ENCODE measurements around the gene TPM3.
"Not testable (repeated sequence)": the region's sequence is repeated elsewhere in the genome, so short reads cannot be mapped to it uniquely, and the experiment has no call there.

TPM3 gene

DNA sequence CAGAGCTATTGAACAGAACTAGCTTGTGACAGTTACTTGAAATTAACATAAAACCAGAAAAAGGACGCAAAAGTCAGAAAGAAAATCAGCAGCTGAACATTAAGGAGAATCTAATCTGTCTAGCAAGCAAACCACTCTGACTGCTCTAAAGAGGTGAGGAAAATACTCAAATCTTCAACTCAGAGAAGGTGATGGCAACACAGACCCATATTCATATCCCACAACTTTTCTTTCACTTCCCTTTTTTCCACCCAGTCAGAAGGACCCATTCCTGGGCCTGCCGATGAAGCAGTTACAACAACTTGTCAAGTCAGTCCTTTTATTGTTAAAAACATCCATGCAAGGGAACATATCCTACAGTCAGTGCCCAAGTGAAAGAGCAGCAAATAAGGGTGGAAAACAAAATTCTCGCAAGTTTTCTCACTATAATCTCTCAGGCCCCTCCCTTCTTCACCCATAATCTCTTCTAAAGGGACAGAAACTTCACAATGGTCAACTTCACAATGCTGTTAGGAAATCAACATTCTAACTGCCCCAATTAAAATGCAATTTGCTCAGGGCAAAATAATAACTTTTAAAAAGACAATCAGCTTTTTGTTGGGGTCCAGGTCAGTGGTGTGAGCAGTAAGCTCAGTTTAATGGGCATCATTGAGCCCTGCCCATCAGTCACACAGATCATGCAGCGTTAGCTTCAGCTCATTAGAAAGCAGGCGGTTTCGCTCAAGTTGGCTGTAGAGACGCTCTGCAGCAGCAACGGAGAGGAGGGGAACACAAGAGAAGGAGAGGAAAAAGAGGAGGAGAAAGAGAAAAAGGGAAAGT, 33.4 kb downstream of the TPM3 start:
- no peak for DNase-seq

DNA sequence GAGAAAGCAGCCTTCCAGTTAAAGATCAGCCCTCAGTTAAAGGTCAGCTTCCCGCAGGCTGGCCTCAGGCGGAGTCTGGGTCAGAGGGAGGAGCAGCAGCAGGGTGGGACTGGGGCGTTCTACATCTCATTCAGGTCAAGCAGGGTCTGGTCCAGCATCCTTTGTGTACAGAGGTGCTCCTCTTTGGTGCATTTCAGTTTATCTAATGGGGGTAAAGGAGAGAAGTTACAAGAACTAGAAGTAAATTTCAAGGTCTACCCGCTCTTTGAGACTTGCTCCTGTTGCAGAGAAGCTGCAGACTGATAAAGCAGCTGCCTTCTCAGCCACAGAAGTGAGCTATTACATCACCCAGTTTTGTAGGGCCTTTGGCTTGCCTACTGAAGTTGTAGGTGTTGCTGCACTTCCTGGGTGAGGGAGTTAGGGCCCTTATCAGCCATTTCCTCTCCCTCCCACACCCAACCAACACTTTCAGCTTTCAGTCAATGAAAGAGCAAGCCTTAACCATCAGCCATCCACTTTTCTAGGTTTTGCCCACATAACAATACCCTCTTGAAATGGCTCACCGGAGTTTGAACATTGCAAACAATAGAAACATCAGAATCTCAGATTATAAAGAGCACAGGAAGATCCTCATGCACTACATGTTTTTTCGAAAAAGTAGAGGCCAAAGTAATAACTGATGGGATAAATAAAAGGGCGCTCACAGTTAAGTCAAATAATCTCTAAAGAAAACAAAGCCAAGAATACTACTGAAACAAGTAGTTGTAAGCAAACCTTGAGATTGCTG, 34.2 kb downstream of the TPM3 start:
- DNase-seq = no peak

GRCh38 chr1:154155251-154155650, 36.6 kb downstream of the TPM3 start:
- no peak for DNase-seq

GRCh38 chr1:154154534-154155191, 37.2 kb downstream of the TPM3 start, which contains the start of gene NUP210L:
Gene NUP210L (minus strand): TSS chr1:154155073.
- DNase-seq = no peak

DNA sequence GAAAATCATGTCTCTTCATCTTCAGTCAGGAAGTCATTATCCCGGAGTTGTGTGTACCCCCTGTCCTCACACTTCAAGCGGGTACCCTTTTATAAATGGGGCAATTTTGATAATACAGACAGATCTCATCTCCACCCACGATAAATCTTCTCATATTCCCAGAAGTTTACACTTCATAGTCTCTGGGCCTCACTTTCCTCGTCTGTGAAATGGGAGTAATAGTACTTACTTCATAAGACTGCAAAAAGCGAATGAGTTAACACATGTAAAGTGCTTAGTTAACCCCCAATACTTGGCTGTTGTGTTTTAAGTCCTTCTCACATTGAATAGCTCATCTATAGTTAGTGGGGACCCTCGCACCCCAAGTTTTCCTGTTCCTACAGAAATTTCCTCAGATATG, 37.8 kb downstream of the TPM3 start:
- no peak for DNase-seq

DNA sequence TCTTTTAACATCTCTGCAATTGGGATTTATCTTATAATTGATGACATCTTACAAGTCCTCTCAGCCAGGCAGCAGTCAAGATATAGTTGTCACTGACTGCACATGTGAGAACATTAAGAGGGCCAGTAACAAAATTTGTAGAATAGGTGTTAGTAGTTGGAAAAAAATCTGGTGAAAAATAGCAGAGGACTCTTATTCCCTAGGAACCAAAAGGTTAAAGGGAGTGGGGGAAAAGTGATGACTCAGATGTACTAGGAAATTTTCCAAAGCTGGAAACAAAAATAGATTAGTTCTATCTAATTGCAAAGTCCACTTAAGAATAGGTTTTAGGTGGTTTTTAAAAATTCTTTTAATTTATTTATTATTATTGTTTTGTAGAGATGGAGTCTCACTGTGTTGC, 40.6 kb downstream of the TPM3 start:
- no peak for DNase-seq

GRCh38 chr1:154148807-154149206, 43.1 kb downstream of the TPM3 start:
- DNase-seq = no peak

DNA sequence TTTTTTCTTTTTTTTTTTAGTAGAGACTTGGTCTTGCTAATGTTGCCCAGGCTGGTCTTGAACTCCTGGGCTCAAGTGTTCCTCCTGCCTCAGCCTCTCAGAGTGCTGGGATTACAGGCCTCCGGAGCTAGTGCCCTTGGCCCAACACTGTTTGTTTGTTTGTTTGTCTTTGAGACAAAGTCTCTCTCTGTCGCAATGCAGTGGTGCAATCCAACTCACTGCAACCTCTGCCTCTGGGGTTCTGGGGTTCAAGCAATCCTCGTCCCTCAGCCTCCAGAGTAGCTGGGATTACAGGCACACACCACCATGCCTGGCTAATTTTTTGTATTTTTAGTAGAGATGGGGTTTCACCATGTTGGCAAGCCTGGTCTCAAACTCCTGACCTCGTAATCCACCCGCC, 44.4 kb downstream of the TPM3 start:
- DNase-seq = not testable (repeated sequence)

DNA sequence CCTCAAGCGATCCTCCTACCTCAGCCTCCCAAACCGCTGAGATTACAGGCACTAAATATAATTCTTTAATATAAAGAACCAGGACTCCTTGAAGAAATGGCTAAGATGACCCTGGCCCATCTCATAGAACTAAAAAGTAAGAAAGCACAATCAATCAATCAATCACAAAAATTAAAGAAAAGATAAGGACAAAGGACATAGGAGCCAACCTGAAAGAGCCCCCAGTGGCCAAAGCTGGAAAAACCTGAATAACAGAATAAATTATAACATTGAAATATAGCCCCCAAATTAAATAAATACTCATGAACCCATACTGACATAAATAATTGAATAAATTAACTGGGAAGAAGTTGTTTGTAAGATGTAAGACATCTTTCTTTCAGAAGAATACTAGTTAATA, 45.9 kb downstream of the TPM3 start:
- no peak for DNase-seq

DNA sequence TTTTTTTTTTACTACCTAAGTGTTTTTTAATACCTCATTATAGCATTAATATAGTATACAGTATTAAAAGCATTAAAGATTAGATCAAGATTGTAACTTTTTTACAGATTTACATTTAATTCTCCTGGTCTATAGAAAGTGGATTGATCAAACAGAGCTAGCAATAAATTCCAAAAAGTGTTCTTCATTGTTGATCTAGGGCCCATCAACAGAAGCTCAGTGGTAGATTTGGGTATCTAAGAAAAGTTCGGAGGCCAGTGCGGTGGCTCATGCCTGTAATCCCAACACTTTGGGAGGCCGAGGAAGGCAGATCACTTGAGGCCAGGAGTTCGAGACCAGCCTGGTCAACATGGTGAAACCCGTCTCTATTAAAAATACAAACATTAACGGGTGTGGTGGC, 49.5 kb downstream of the TPM3 start:
- no peak for DNase-seq

DNA sequence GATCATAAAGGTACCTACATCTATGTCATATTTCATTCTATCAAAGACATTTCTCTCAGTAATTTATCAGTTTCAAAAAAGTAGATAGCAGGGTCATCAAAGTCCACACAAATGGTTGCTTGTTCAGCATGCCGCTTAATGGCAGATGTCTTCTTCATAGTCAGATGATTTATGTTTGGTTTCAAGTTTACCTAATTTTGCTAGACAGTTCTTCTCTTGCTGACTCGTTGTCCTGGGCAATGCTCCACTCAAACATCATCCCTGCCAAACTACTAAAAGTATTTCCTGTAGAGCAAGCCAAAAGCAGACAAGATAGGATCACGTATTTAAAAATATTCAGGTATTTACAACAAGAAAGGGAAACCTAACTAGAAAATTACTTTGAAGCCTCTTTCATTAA, 50.7 kb downstream of the TPM3 start:
- DNase-seq = no peak

GRCh38 chr1:154137888-154138287, 54.0 kb downstream of the TPM3 start:
- DNase-seq = no peak

- no peak for DNase-seq
These were observed 58.6 kb downstream of the TPM3 start for GRCh38 chr1:154133256-154133655.

GRCh38 chr1:154129391-154129970, 62.4 kb downstream of the TPM3 start:
- DNase-seq = no peak

GRCh38 chr1:154123205-154123604, 68.7 kb downstream of the TPM3 start:
- not testable (repeated sequence) for DNase-seq

DNA sequence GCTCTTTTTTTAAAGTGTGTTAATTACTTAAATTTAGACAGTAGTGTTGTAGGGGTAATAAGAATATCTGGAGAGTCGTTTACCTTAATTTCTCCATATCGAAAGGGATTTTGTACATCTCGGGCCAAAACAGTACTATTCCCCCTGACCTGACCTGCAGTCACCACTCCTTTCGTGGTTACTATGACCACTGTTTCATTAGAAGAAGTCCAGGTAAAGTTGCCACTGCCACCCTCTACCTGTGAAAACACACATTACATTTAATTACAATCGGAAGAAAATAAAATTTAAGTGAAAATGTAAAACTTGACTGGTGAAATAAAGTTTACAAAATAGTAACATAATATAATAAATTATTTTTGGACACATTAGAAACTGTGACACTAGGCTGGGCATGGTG, 74.3 kb downstream of the TPM3 start:
- no peak for DNase-seq

DNA sequence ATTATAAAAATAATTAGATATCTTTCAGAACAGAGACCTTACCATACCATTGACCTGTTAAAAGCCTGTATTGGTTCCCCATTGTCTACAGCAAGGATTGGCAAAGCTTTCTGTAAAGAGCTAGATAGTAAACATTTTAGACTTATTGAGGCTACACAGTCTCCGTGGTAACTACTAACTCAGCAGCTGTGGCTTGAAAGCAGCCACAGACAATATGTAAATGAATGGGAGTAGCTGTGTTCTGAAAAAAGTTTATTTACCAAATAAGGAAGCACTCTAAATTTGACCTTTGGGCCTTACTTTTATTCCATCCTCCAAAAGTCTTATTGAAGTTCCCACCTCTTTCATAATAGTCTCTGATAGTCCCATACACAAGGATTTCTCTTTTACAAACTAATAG, 76.7 kb downstream of the TPM3 start:
- no peak for DNase-seq

Data from NCI-H69 (cell line).